ENCODE measurements around the gene SLC16A1.

SLC16A1 gene

GRCh38 chr1:112878321-112878720 is 77.7 kb downstream of the SLC16A1 start:
- DNase-seq: no peak

GRCh38 chr1:112877750-112878149 is 78.2 kb downstream of the SLC16A1 start:
- DNase-seq: no peak

GRCh38 chr1:112876315-112876714 is 79.7 kb downstream of the SLC16A1 start:
- no peak for DNase-seq

GRCh38 chr1:112872551-112872962 is 83.4 kb downstream of the SLC16A1 start:
- no peak for DNase-seq

GRCh38 chr1:112870887-112871646 is 84.9 kb downstream of the SLC16A1 start:
- DNase-seq: no peak

- no peak for DNase-seq
Measured at GRCh38 chr1:112869895-112870294, 86.1 kb downstream of the SLC16A1 start.

- no peak for DNase-seq
Measured at GRCh38 chr1:112868191-112868590, 87.8 kb downstream of the SLC16A1 start.

GRCh38 chr1:112866981-112867380 is 89.0 kb downstream of the SLC16A1 start:
- DNase-seq: no peak

GRCh38 chr1:112866151-112866550 is 89.8 kb downstream of the SLC16A1 start:
- no peak for DNase-seq

- DNase-seq: no peak
Measured at GRCh38 chr1:112862753-112863426, 93.1 kb downstream of the SLC16A1 start.
